ENCODE results near the gene TSPOAP1. TPM values are rescaled to one million over a fixed set of nuclear protein-coding genes. Genes with fewer than 3 reads are reported as not detected.
A peak's percentile ranks its signal among the peaks of the same experiment; 100 is the strongest.

Gene TSPOAP1
- polyA plus RNA-seq, 2 of the 4 experiments (the other 2 are of a cell fraction): not detected

DNA sequence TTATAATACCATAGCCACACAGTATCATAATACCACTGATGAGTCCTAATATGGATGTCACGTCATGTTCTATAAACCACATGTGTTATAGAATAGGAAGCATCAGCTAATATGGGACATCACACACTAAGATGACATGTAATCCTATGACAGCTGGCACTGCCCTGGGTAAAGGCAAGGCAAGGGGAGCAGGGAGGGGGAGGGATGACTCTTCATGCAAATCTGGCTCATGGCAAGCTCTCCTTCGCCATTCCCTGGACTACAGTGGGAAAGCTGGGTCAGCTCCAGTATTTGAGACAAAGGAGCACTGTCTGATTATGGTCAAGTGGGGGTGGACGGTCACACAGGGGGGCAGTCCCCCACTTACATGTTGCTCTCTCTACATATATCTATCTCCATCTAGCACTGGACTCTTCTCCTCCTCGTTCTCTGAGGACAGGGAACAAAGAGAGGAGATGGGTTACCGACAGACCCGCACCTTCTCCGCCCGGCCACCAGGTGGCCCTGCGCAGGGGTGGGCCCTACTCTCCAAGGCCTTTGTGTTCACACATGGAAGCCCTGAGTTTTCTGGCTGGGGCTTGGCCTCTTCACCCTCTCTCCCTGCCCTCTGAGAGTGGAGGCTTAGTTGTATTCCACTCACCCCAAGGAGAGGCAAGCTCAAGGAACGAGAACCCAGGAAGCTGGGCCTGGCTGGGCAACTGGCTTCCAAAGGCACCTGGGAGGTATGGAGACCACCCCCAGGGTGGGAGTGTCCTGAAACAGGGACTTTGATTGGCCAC, 24.4 kb downstream of the TSPOAP1 start:
- peak; percentile 70 to 90; a peak in 5 of 6 replicates for ATAC-seq
- POLR2A ChIA-PET: no interaction called here
- Histone ChIP-seq H3K4me2 (no peak overlapping the region), H3K4me3 (no peak overlapping the region), H3K27ac (no peak overlapping the region), H3K4me1 (no peaks in the 10 kb centered on the region), H3K9me3 (0 out of 3 replicates have a peak, but pooled peaks cover under 1% of the 10 kb centered on the region)
- WGBS (ENCODE audit: missing lambda C conversion rate): 32% methylated on average over 10 of the region's 10 CpGs
- TF ChIP-seq SMC3 (IDR thresholded peaks at IDR 0.05) (peak; percentile 60), RAD21 (conservative IDR thresholded peaks at IDR 0.05 in 1 of 2, IDR thresholded peaks at IDR 0.05 in 1 of 2) (peak; percentile 30 to 55; a peak in 3 of 5 replicates), CTCF (IDR thresholded peaks at IDR 0.05) (peak; percentile 59)
- TF ChIP-seq, protein P1, sequence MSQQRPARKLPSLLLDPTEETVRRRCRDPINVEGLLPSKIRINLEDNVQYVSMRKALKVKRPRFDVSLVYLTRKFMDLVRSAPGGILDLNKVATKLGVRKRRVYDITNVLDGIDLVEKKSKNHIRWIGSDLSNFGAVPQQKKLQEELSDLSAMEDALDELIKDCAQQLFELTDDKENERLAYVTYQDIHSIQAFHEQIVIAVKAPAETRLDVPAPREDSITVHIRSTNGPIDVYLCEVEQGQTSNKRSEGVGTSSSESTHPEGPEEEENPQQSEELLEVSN (IDR thresholded peaks at IDR 0.05; ENCODE audit: borderline replicate concordance, low read depth): no peak
- FAIRE-seq: no peak
- CTCF ChIA-PET: interaction anchor here (0.5 to 11.3 kb wide), 27 partner anchors 10 to 700 kb away, joined by 3 to 165 read pairs (median 4); partner anchors contain the start of gene RNF43
- DNase-seq (ENCODE audit: low read depth in 1 of 2, low spot score in 1 of 2): peak; percentile 63 to 93

DNA sequence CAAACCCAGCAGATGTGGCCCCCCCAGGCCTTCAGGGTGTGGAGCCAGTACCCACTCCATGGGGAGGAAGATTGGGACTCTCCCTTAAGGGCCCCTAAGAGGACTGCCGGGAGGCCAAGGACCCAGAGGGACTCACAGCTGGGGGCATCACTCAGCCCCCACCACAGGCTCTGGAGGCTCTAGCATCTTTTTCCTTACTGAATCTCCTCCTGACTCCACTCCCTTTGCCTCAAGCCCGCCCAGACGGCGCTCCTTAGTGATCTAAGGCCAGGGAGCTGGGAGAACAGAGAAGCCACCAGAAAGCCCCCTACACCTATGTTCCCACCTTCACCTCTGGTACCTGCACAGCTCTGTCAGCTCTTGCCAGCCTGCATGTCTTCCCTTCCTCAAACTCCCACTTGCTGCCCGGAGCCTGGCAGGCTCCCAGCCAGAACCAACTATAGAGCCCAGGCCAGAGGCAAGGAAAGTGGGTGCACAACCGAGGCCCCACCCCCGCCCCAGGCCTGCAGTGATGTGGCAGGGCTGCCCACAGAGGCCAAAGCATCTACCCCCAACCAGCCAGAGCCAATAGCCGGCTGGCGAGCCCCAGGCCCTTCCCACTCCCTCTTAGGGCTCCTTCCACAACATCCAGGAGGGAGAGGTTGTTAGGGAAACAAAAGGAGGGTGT, 25.5 kb downstream of the TSPOAP1 start:
- H3K9me3 ChIP-seq: 0 out of 3 replicates have a peak, but pooled peaks cover 4% of the 10 kb centered on the region
- H3K4me3 ChIP-seq: no peak overlapping the region
- ATAC-seq (no peak), FAIRE-seq (no peak), DNase-seq (ENCODE audit: low read depth in 1 of 2, low spot score in 1 of 2) (no peak)
- 27% methylated on average over 8 of the region's 9 CpGs for WGBS (ENCODE audit: missing lambda C conversion rate)
- POLR2A ChIA-PET: no interaction called here
- CTCF ChIA-PET: interaction anchor here (0.6 to 11.3 kb wide), 13 partner anchors 10 to 322 kb away, joined by 3 to 165 read pairs (median 4); partner anchors contain the start of gene RNF43
- no peak overlapping the region for H3K4me2 ChIP-seq
- no peak for TF ChIP-seq BHLHE40 (IDR thresholded peaks at IDR 0.05; ENCODE audit: low read depth, low read length)
- no peak for TF ChIP-seq CTCF (IDR thresholded peaks at IDR 0.05)
- no peaks in the 10 kb centered on the region for H3K4me1 ChIP-seq
- H3K27ac ChIP-seq: no peak overlapping the region

DNA sequence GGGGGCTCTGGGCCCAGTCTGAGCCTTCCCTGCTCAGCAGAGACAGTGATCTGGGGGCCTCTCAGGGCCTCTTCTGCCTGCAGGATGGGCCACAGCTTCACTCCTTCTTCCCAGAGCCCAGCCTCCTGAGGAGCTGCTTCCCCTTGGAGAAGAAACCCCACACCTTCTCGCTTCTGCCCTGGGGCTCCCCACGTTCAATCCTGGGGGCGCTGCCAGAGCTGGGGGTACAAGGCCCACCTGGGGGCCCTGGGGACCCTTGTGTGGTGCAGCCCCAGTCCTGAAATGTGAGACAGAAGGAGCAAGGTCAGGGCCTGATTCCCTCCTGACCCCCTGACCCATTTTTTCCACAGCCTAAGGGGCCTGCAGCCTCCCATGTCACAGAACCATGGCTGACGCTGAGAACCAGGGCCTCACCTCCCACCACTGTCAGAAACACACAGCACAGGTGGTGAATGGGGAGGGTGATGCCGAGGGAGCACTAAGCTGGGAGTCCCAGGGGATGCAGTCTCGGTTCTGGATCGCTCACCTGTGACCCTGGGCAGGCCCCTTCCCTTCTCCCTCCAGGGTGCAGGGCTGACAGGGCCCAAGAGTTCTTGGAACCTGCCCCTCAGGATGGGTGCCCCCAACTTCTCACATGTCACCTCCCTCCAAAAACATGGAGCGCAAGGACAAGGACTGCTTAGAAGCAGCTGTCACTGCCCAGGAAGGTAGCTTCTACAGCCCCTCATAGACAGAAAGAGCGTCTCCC, 26.2 kb downstream of the TSPOAP1 start:
- DNase-seq (ENCODE audit: low read depth in 1 of 2, low spot score in 1 of 2): no peak
- WGBS (ENCODE audit: missing lambda C conversion rate): 49% methylated on average over 9 of the region's 9 CpGs
- no peak for ATAC-seq
- Histone ChIP-seq H3K4me2 (no peak overlapping the region), H3K27ac (no peak overlapping the region), H3K9me3 (0 out of 3 replicates have a peak, but pooled peaks cover 4% of the 10 kb centered on the region), H3K4me3 (no peak overlapping the region), H3K4me1 (no peaks in the 10 kb centered on the region)
- ChIA-PET CTCF (interaction anchor here (0.8 to 11.3 kb wide), 6 partner anchors 15 to 151 kb away, joined by 3 to 165 read pairs (median 6); no protein-coding TSS in a partner anchor), POLR2A (no interaction called here)
- FAIRE-seq: no peak
- TF ChIP-seq TFCP2L1 (CRISPR knock-in tag; IDR thresholded peaks at IDR 0.05): no peak
- no peak for TF ChIP-seq EHF (CRISPR knock-in tag; IDR thresholded peaks at IDR 0.05)
- TF ChIP-seq HMGXB4 (CRISPR knock-in tag; IDR thresholded peaks at IDR 0.05; ENCODE audit: borderline replicate concordance): no peak
- no peak for TF ChIP-seq SREBF2 (IDR thresholded peaks at IDR 0.05)
- no peak for TF ChIP-seq FOSL2 (IDR thresholded peaks at IDR 0.05)
- TF ChIP-seq FOSL2 (CRISPR knock-in tag; IDR thresholded peaks at IDR 0.05): no peak
- no peak for TF ChIP-seq HOXB13 (CRISPR knock-in tag; IDR thresholded peaks at IDR 0.05; ENCODE audit: low read depth)
- TF ChIP-seq POLR2AphosphoS2 (conservative IDR thresholded peaks at IDR 0.05; ENCODE audit: low read length): no peak
- TF ChIP-seq PHF8 (IDR thresholded peaks at IDR 0.05; ENCODE audit: borderline replicate concordance, low read depth): no peak
- TF ChIP-seq BHLHE40 (IDR thresholded peaks at IDR 0.05; ENCODE audit: low read depth, low read length): no peak
- no peak for TF ChIP-seq PBX3 (IDR thresholded peaks at IDR 0.05)
